ENCODE data around the gene SMIM35.

DNA sequence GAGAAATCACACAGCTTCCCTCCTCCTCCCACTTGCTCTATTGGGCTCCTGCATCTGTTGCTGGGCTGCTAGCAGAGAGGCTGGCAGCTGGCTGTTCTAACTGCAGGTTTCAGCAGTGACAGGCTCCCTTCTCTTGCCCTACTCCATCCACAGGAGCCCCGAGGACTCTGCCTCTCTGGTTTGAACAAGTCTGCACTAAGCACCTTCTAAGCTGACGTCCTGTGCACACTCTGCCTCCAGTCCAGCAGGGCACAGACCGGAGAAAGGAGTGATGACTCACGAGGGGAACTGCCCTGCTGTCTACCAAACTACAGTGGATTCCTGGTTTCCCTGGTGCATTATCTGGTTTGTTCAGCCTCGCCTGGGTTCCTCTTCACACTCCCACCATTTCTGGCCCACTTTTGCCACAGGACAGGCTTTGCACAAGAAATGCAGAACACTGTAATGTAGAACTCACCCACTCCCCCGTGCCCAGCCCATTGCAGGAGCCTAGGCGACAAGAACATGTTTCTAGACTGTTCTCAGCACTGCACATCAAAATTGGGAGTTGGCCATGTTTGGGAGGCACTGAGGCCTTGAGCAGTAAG is 74.6 kb downstream of the SMIM35 start:
- TF ChIP-seq, protein P1, sequence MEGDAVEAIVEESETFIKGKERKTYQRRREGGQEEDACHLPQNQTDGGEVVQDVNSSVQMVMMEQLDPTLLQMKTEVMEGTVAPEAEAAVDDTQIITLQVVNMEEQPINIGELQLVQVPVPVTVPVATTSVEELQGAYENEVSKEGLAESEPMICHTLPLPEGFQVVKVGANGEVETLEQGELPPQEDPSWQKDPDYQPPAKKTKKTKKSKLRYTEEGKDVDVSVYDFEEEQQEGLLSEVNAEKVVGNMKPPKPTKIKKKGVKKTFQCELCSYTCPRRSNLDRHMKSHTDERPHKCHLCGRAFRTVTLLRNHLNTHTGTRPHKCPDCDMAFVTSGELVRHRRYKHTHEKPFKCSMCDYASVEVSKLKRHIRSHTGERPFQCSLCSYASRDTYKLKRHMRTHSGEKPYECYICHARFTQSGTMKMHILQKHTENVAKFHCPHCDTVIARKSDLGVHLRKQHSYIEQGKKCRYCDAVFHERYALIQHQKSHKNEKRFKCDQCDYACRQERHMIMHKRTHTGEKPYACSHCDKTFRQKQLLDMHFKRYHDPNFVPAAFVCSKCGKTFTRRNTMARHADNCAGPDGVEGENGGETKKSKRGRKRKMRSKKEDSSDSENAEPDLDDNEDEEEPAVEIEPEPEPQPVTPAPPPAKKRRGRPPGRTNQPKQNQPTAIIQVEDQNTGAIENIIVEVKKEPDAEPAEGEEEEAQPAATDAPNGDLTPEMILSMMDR (conservative IDR thresholded peaks at IDR 0.05; ENCODE audit: low read depth, low read length), result no peak
- TF ChIP-seq POLR2A (IDR thresholded peaks at IDR 0.05; ENCODE audit: low read depth, low read length) (no peak), MXI1 (IDR thresholded peaks at IDR 0.05; ENCODE audit: borderline replicate concordance, low read depth, low read length) (no peak), CHD1 (IDR thresholded peaks at IDR 0.05; ENCODE audit: low read depth, low read length) (no peak), SMC3 (IDR thresholded peaks at IDR 0.05; ENCODE audit: low read depth, low read length) (no peak), FOS (IDR thresholded peaks at IDR 0.05; ENCODE audit: low read depth, low read length) (no peak), RCOR1 (IDR thresholded peaks at IDR 0.05; ENCODE audit: insufficient replicate concordance, low read length) (no peak), RAD21 (IDR thresholded peaks at IDR 0.05; ENCODE audit: low read length) (no peak), BHLHE40 (IDR thresholded peaks at IDR 0.05; ENCODE audit: low read depth, low read length) (no peak), CEBPB (IDR thresholded peaks at IDR 0.05; ENCODE audit: low read depth, low read length) (no peak), RFX5 (IDR thresholded peaks at IDR 0.05; ENCODE audit: low read depth, low read length) (no peak), NFE2L2 (IDR thresholded peaks at IDR 0.05; ENCODE audit: low read depth, low read length) (no peak), MAFK (IDR thresholded peaks at IDR 0.05; ENCODE audit: low read depth, low read length) (no peak)
- TF ChIP-seq, protein P2, sequence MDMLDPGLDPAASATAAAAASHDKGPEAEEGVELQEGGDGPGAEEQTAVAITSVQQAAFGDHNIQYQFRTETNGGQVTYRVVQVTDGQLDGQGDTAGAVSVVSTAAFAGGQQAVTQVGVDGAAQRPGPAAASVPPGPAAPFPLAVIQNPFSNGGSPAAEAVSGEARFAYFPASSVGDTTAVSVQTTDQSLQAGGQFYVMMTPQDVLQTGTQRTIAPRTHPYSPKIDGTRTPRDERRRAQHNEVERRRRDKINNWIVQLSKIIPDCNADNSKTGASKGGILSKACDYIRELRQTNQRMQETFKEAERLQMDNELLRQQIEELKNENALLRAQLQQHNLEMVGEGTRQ (IDR thresholded peaks at IDR 0.05; ENCODE audit: low read depth, low read length), result no peak
